K562 (cell line): Measurements from ENCODE around the gene CCDC169. TPM values are rescaled to one million over a fixed set of nuclear protein-coding genes. Genes with fewer than 3 reads are reported as not detected.

Experiments
- ATAC-seq: fragments of 200-7000 bp; cut with Tn5 transposase; 3 replicates; pipeline ENCODE4 v1.9.1; 2020; ENCODE audit warnings: moderate library complexity
- BruUV-seq: library from RNA; stranded (reverse); fragments of 400-500 nt; replicated peaks from 2 replicates; lab custom pipeline; 2021; lab: Mats Ljungman, UMichigan
- CTCF ChIA-PET: fragments of 300-600 bp; formaldehyde crosslinking; extraction: SDS; loops from one replicate; lab custom pipeline; 2021; ENCODE audit warnings: low intra/inter-chr PET ratio; lab: Yijun Ruan, JAX
- POLR2A ChIA-PET: fragments of 300-600, 350-650 bp; sonication (Branson Sonifier 250); formaldehyde crosslinking; extraction: SDS; loops from one replicate; lab custom pipeline; 2021; ENCODE audit warnings: antibody characterized with exemption, inconsistent platforms; lab: Yijun Ruan, JAX
- DNase-seq, 4 experiments: peaks; one replicate each; pipeline versions ENCODE4 v3.0.0 to v3.0.0-alpha.2; 2011 to 2018; ENCODE audit warnings: low spot score in 3 of 4, mixed read lengths in 3 of 4; ENCODE audit errors: extremely low read depth in 1 of 4
- FAIRE-seq: peaks from 2 replicates; lab custom pipeline; 2011; peaks lifted over from hg19 to GRCh38; lab: Jason Lieb, UNC
- H2AFZ ChIP-seq: 2 replicates; pipeline ENCODE4 v1.6.0; 2011; ENCODE audit warnings: low read depth, low read length, control low read depth, inconsistent platforms
- H3K27ac ChIP-seq: fragments of 200-600 bp; 3 replicates; pipeline ENCODE4 v1.8.0; 2011; ENCODE audit warnings: low read depth, mild to moderate bottlenecking, control low read depth, inconsistent platforms, low read length, moderate library complexity, mixed read lengths; ENCODE audit errors: extremely low read depth
- H3K27me3 ChIP-seq, 2 experiments: fragments of 300-600 bp in 1 of 2; 2 replicates in 1 of 2; 3 replicates in 1 of 2; pipeline versions ENCODE4 v1.6.0 to v1.8.0; 2011; ENCODE audit warnings: inconsistent platforms in 2 of 2, low read length in 2 of 2, mild to moderate bottlenecking in 1 of 2, mixed read lengths in 1 of 2, moderate library complexity in 1 of 2; ENCODE audit not compliant: control insufficient read depth in 2 of 2, insufficient read depth in 2 of 2
- H3K36me3 ChIP-seq: fragments of 300-600 bp; 3 replicates; pipeline ENCODE4 v1.8.0; 2011; ENCODE audit warnings: mild to moderate bottlenecking, low read length, inconsistent platforms; ENCODE audit not compliant: control insufficient read depth, insufficient read depth
- H3K4me1 ChIP-seq, 2 experiments: fragments of 200-600 bp in 1 of 2; replicated peaks in 1 of 2; 2 replicates in 1 of 2; 3 replicates in 1 of 2; pipeline versions ENCODE4 v1.5.1 to v1.8.0; 2011; ENCODE audit warnings: inconsistent platforms in 2 of 2, low read length in 2 of 2, mild to moderate bottlenecking in 1 of 2, mixed read lengths in 1 of 2, moderate library complexity in 1 of 2; ENCODE audit not compliant: control insufficient read depth in 2 of 2, insufficient read depth in 2 of 2
- H3K4me2 ChIP-seq: 2 replicates; pipeline ENCODE4 v1.6.1; 2011; ENCODE audit warnings: low read length, control low read depth, inconsistent platforms, mixed read lengths; ENCODE audit not compliant: insufficient read depth
- H3K4me3 ChIP-seq: fragments of 200-600 bp; sonication (generic), shearing (Covaris generic); 2 replicates; pipeline ENCODE4 v1.5.1; 2016; ENCODE audit warnings: control low read depth, inconsistent platforms
- H3K79me2 ChIP-seq: fragments of 200-600 bp; 3 replicates; pipeline ENCODE4 v1.8.0; 2011; ENCODE audit warnings: low read length, inconsistent platforms; ENCODE audit not compliant: control insufficient read depth, insufficient read depth
- H3K9ac ChIP-seq, 2 experiments: 2 replicates each; pipeline versions ENCODE4 v1.6.0 to v1.6.1; 2011; ENCODE audit warnings: low read depth in 2 of 2, low read length in 2 of 2, control low read depth in 1 of 2, inconsistent platforms in 1 of 2, mild to moderate bottlenecking in 1 of 2, mixed read lengths in 1 of 2; ENCODE audit not compliant: insufficient read depth in 1 of 2
- H3K9me1 ChIP-seq: one replicate; pipeline ENCODE4 v1.6.0; 2011; ENCODE audit warnings: inconsistent platforms, mild to moderate bottlenecking, low read length, moderate library complexity; ENCODE audit not compliant: control insufficient read depth, insufficient read depth
- H3K9me3 ChIP-seq: replicated peaks from 2 replicates; pipeline ENCODE4 v1.5.1; 2011; ENCODE audit warnings: low read depth, low read length, inconsistent platforms; ENCODE audit not compliant: control insufficient read depth, insufficient read depth
- H4K20me1 ChIP-seq: replicated peaks from 2 replicates; pipeline ENCODE4 v1.6.1; 2011; ENCODE audit warnings: low read length, inconsistent platforms, mixed read lengths; ENCODE audit not compliant: control insufficient read depth, insufficient read depth
- PHB2 ChIP-seq: fragments of 450-650 bp; IDR thresholded peaks from 2 replicates; pipeline ENCODE4 v1.6.1; 2017; ENCODE audit warnings: low read depth
- TOE1 ChIP-seq, 2 experiments: fragments of 450-650 bp in 1 of 2; sonication (generic) in 1 of 2; formaldehyde crosslinking in 1 of 2; IDR thresholded peaks; 2 replicates each; pipeline versions ENCODE4 v1.7.1 to v1.8.0; 2016 to 2022; ENCODE audit warnings: borderline replicate concordance in 2 of 2, mild to moderate bottlenecking in 2 of 2, antibody characterized with exemption in 1 of 2, inconsistent platforms in 1 of 2, low read depth in 1 of 2, missing genetic modification reagents in 1 of 2, moderate library complexity in 1 of 2
- ZC3H4 ChIP-seq: sonication (generic); formaldehyde crosslinking; IDR thresholded peaks from 2 replicates; pipeline ENCODE4 v1.9.0; 2021; ENCODE audit warnings: missing genetic modification reagents, borderline replicate concordance
- ZFX ChIP-seq: sonication (generic); formaldehyde crosslinking; IDR thresholded peaks from 2 replicates; pipeline ENCODE4 v1.8.0; 2022; ENCODE audit warnings: mild to moderate bottlenecking, missing genetic modification reagents, moderate library complexity
- ZNF121 ChIP-seq: sonication (generic); formaldehyde crosslinking; conservative IDR thresholded peaks from 2 replicates; pipeline ENCODE4 v1.8.0; 2022; ENCODE audit warnings: missing genetic modification reagents
- ZNF217 ChIP-seq: sonication (generic); formaldehyde crosslinking; IDR thresholded peaks from 2 replicates; pipeline ENCODE4 v1.8.0; 2022; ENCODE audit warnings: mild to moderate bottlenecking, missing genetic modification reagents
- ZNF23 ChIP-seq: fragments of 250-450 bp; sonication (Bioruptor Pico); IDR thresholded peaks from 2 replicates; pipeline ENCODE4 v1.4.0; 2020; ENCODE audit warnings: mild to moderate bottlenecking
- WGBS: fragments of 100-300 bp; shearing (Covaris generic); methylation state at CpG from one replicate; pipeline ENCODE4 v1.1.6; 2016; ENCODE audit warnings: low coverage, mixed read lengths; ENCODE audit not compliant: insufficient coverage; ENCODE audit errors: missing lambda C conversion rate; 5-methylcytosine and 5-hydroxymethylcytosine counted together
- in situ Hi-C: fragments of 300-500 bp; cut with MboI; formaldehyde crosslinking; loops from 4 replicates; pipeline ENCODE4 v1.15.0; 2018; ENCODE audit warnings: inconsistent platforms, mixed read lengths
- intact Hi-C: fragments of 100-400 bp; cut with micrococcal nuclease; formaldehyde crosslinking; loops from 2 replicates; pipeline ENCODE4 v1.14.2; 2022
- polyA plus RNA-seq, 8 experiments: library from polyadenylated mRNA; depleted of rRNA in 4 of 8; stranded (reverse) in 5 of 8; unstranded in 3 of 8; fragments of >200 nt; fragmentation: Nextera tagmentation in 2 of 8; fragmentation: Illumina TruSeq in 1 of 8; extraction: Ambion mirVana in 2 of 8; extraction: Trizol in 1 of 8; gene quantifications; 2 replicates each; pipeline versions ENCODE4 v1.2.1 to v1.2.3, GENCODE V29; 2011 to 2014; ENCODE audit warnings: inconsistent platforms in 1 of 8, missing spikeins in 1 of 8
- total RNA-seq, 7 experiments: library from RNA; depleted of rRNA in 6 of 7; stranded (reverse); fragments of >200 nt in 6 of 7; fragmentation: Illumina TruSeq in 2 of 7; extraction: Trizol in 2 of 7; gene quantifications; 2 replicates each; pipeline versions ENCODE4 v1.2.1 to v1.2.3, GENCODE V29; 2011 to 2021; ENCODE audit warnings: low replicate concordance in 1 of 7
- TF ChIP-seq, protein P1 (sequence below), 2 experiments: fragments of 200-800 bp in 1 of 2; sonication (Bioruptor generic) in 1 of 2; sonication (generic) in 1 of 2; formaldehyde crosslinking in 1 of 2; IDR thresholded peaks in 1 of 2; conservative IDR thresholded peaks in 1 of 2; 2 replicates each; pipeline versions ENCODE4 v1.5.0 to v1.6.1; 2016 to 2020; ENCODE audit warnings: missing compliant biosample characterization in 1 of 2, missing genetic modification characterization in 1 of 2, missing genetic modification reagents in 1 of 2

CCDC169 gene
- total and polyA plus RNA-seq, 9 of the 15 experiments (the other 6 are each of a cell fraction or from before 2014, with no cell fraction given) = 6.8 to 22.0 (median 12.4) TPM

DNA sequence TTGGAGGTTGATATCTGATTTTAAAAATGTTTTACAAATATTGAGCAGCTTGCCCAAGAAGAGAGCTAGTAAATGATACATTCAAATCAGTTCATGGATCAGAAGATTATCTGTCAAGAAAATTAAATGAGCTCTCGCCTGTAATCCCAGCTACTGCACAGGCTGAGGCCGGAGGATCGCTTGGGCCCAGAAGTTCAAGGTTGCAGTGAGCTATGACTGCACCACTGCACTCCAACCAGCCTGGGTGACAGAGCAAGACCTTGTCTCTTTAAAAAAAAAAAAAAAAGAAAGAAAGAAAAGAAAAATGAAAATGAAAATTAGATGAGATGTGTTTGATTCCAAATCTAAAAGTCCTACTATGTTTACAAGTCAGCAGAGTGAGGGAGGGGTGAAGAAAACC, 46.2 kb upstream of the CCDC169 start (continued):
- TF ChIP-seq TOE1 (IDR thresholded peaks at IDR 0.05; ENCODE audit: borderline replicate concordance) (no peak), TOE1 (CRISPR knock-in tag; IDR thresholded peaks at IDR 0.05; ENCODE audit: borderline replicate concordance, low read depth) (no peak)
- TF ChIP-seq, protein P1, sequence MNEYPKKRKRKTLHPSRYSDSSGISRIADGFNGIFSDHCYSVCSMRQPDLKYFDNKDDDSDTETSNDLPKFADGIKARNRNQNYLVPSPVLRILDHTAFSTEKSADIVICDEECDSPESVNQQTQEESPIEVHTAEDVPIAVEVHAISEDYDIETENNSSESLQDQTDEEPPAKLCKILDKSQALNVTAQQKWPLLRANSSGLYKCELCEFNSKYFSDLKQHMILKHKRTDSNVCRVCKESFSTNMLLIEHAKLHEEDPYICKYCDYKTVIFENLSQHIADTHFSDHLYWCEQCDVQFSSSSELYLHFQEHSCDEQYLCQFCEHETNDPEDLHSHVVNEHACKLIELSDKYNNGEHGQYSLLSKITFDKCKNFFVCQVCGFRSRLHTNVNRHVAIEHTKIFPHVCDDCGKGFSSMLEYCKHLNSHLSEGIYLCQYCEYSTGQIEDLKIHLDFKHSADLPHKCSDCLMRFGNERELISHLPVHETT (CRISPR knock-in tag; conservative IDR thresholded peaks at IDR 0.05 in 1 of 2, IDR thresholded peaks at IDR 0.05 in 1 of 2) = no peak
- TF ChIP-seq, all 486 proteins: peak for 0

DNA sequence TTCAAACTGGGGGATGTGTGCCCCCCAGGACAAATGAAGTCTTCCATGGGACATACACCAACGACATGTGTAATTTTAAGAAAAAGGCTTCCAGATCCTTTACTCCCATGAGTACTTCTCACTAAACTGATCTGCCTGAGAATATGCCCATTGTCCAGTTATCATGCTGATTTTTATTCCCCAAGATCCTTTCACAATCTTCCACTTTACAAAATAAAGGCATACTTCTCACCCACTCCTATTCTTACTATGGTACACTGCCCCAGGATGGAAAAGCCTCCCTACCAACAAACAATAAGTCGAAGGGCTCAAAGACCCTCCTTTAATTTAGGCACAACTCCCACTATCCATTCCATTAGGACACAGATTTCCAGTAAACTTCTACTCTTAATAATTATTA, 45.1 kb upstream of the CCDC169 start:
- no peak overlapping the region for H3K27ac ChIP-seq
- in situ Hi-C loops = no loop called here
- ATAC-seq (no peak), FAIRE-seq (no peak), DNase-seq (no peak)
- H4K20me1 ChIP-seq = no peaks in the 10 kb centered on the region
- no peaks in the 10 kb centered on the region for H3K36me3 ChIP-seq
- H3K79me2 ChIP-seq = peaks cover 86% of the 10 kb centered on the region
- H2AFZ ChIP-seq = no peak overlapping the region
- POLR2A ChIA-PET = no interaction called here
- H3K4me3 ChIP-seq = no peak overlapping the region
- intact Hi-C loops = loop anchor here (10.0 kb wide), 1 partner anchor 472 kb away; the partner anchor contains the start of gene RFXAP
- H3K9me3 ChIP-seq = no peaks in the 10 kb centered on the region
- peaks cover 0 to 6% of the 10 kb centered on the region in 2 experiments; a peak in 3 of 5 replicates for H3K4me1 ChIP-seq
- no peaks in the 10 kb centered on the region for H3K9me1 ChIP-seq
- no peak overlapping the region for H3K9ac ChIP-seq
- BruUV-seq = no TSS peak
- CTCF ChIA-PET = no interaction called here
- WGBS = 78% methylated on average over 2 of the region's 2 CpGs
- H3K27me3 ChIP-seq = no peaks in the 10 kb centered on the region
- H3K4me2 ChIP-seq = no peak overlapping the region
- TF ChIP-seq ZC3H4 (no peak), PHB2 (no peak), ZNF121 (CRISPR knock-in tag) (no peak), ZFX (CRISPR knock-in tag) (no peak), ZNF23 (CRISPR knock-in tag) (no peak), ZNF217 (no peak)
